Measurements from ENCODE around the gene HERC5. TPM values are rescaled to one million over a fixed set of nuclear protein-coding genes. Genes with fewer than 3 reads are reported as not detected.

HERC5 gene
- total RNA-seq, 1 experiment from 2014 or later = 0.63 TPM

- TF ChIP-seq CTCF (IDR thresholded peaks at IDR 0.05; ENCODE audit: unreplicated experiment) = no peak
- H3K27ac Mint-ChIP-seq (ENCODE audit: low read depth, unreplicated experiment) = no peak overlapping the region
- DNase-seq (ENCODE audit: unreplicated experiment) = no peak
- no peaks in the 10 kb centered on the region for H3K36me3 Mint-ChIP-seq (ENCODE audit: insufficient read depth, unreplicated experiment)
- BruUV-seq (replicated peaks) = no TSS peak
- no peaks in the 10 kb centered on the region for H3K27me3 Mint-ChIP-seq (ENCODE audit: insufficient read depth, unreplicated experiment)
- intact Hi-C loops (cut with micrococcal nuclease) = loop anchor here (5.0 kb wide), 1 partner anchor 54 kb away; the partner anchor contains the start of gene HERC5
- CTCF ChIA-PET = interaction anchor here (0.7 to 9.8 kb wide), 4 partner anchors 142 to 651 kb away, joined by 3 to 199 read pairs (median 4); no protein-coding TSS in a partner anchor
- POLR2A ChIA-PET = interaction anchor here (0.7 to 1.7 kb wide), 4 partner anchors 11 to 295 kb away, joined by 3 to 6 read pairs (median 4); partner anchors contain the start of gene PYURF
- H3K4me3 Mint-ChIP-seq (ENCODE audit: unreplicated experiment) = no peak overlapping the region
- no peaks in the 10 kb centered on the region for H3K9me3 Mint-ChIP-seq (ENCODE audit: unreplicated experiment)
- H3K4me1 Mint-ChIP-seq (ENCODE audit: insufficient read depth, unreplicated experiment) = no peaks in the 10 kb centered on the region
Observed at GRCh38 chr4:88511236-88511635, 54.3 kb downstream of the HERC5 start.

GRCh38 chr4:88514557-88515511 is 57.9 kb downstream of the HERC5 start:
- ChIA-PET CTCF (interaction anchor here (0.5 to 9.8 kb wide), 56 partner anchors 8 to 821 kb away, joined by 3 to 199 read pairs (median 4); partner anchors contain the start of genes HERC5, HERC6 and PYURF), POLR2A (interaction anchor here (0.9 to 1.5 kb wide), 2 partner anchors 231 to 296 kb away, joined by 5 read pairs; no protein-coding TSS in a partner anchor)
- intact Hi-C loops (cut with micrococcal nuclease) = loop anchor here (1.0 to 5.0 kb wide), 7 partner anchors 58 to 662 kb away; partner anchors contain the start of genes HERC5 and PPM1K
- no peaks in the 10 kb centered on the region for H3K4me1 Mint-ChIP-seq (ENCODE audit: insufficient read depth, unreplicated experiment)
- no peak for TF ChIP-seq CTCF (IDR thresholded peaks at IDR 0.05; ENCODE audit: unreplicated experiment)
- no peak overlapping the region for H3K27ac Mint-ChIP-seq (ENCODE audit: low read depth, unreplicated experiment)
- H3K36me3 Mint-ChIP-seq (ENCODE audit: insufficient read depth, unreplicated experiment) = no peaks in the 10 kb centered on the region
- no peak overlapping the region for H3K4me3 Mint-ChIP-seq (ENCODE audit: unreplicated experiment)
- no peaks in the 10 kb centered on the region for H3K27me3 Mint-ChIP-seq (ENCODE audit: insufficient read depth, unreplicated experiment)
- no peaks in the 10 kb centered on the region for H3K9me3 Mint-ChIP-seq (ENCODE audit: unreplicated experiment)
- no peak for DNase-seq (ENCODE audit: unreplicated experiment)
- BruUV-seq (replicated peaks) = no TSS peak

- ChIA-PET CTCF (interaction anchor here (0.6 to 9.8 kb wide), 13 partner anchors 9 to 698 kb away, joined by 3 to 199 read pairs (median 5); partner anchors contain the start of gene HERC5), POLR2A (no interaction called here)
- H3K4me3 Mint-ChIP-seq (ENCODE audit: unreplicated experiment) = no peak overlapping the region
- no TSS peak for BruUV-seq (replicated peaks)
- H3K36me3 Mint-ChIP-seq (ENCODE audit: insufficient read depth, unreplicated experiment) = peaks cover 14% of the 10 kb centered on the region
- no peak overlapping the region for H3K27ac Mint-ChIP-seq (ENCODE audit: low read depth, unreplicated experiment)
- intact Hi-C loops (cut with micrococcal nuclease) = loop anchor here (5.0 kb wide), 1 partner anchor 234 kb away; the partner anchor contains the start of gene PPM1K
- no peak for DNase-seq (ENCODE audit: unreplicated experiment)
- H3K9me3 Mint-ChIP-seq (ENCODE audit: unreplicated experiment) = no peaks in the 10 kb centered on the region
- no peak for TF ChIP-seq CTCF (IDR thresholded peaks at IDR 0.05; ENCODE audit: unreplicated experiment)
- peaks cover 3% of the 10 kb centered on the region for H3K4me1 Mint-ChIP-seq (ENCODE audit: insufficient read depth, unreplicated experiment)
- no peaks in the 10 kb centered on the region for H3K27me3 Mint-ChIP-seq (ENCODE audit: insufficient read depth, unreplicated experiment)
Observed at GRCh38 chr4:88516746-88517145, 59.8 kb downstream of the HERC5 start.

GRCh38 chr4:88517825-88518224 is 60.9 kb downstream of the HERC5 start:
- H3K4me1 Mint-ChIP-seq (ENCODE audit: insufficient read depth, unreplicated experiment) = peaks cover 9% of the 10 kb centered on the region
- CTCF ChIA-PET = interaction anchor here (0.6 to 9.8 kb wide), 7 partner anchors 11 to 485 kb away, joined by 3 to 199 read pairs (median 4); partner anchors contain the start of genes HERC5 and HERC6
- BruUV-seq (replicated peaks) = no TSS peak
- DNase-seq (ENCODE audit: unreplicated experiment) = no peak
- POLR2A ChIA-PET = interaction anchor here (1.3 kb wide), 1 partner anchor 62 kb away, joined by 3 read pairs; no protein-coding TSS in a partner anchor
- TF ChIP-seq CTCF (IDR thresholded peaks at IDR 0.05; ENCODE audit: unreplicated experiment) = no peak
- no peak overlapping the region for H3K4me3 Mint-ChIP-seq (ENCODE audit: unreplicated experiment)
- peaks cover 22% of the 10 kb centered on the region for H3K36me3 Mint-ChIP-seq (ENCODE audit: insufficient read depth, unreplicated experiment)
- no peak overlapping the region for H3K27ac Mint-ChIP-seq (ENCODE audit: low read depth, unreplicated experiment)
- H3K9me3 Mint-ChIP-seq (ENCODE audit: unreplicated experiment) = no peaks in the 10 kb centered on the region
- H3K27me3 Mint-ChIP-seq (ENCODE audit: insufficient read depth, unreplicated experiment) = no peaks in the 10 kb centered on the region
- intact Hi-C loops (cut with micrococcal nuclease) = loop anchor here (5.0 kb wide), 1 partner anchor 236 kb away; the partner anchor contains the start of gene PPM1K

Measured in MCF 10A (cell line).